ENCODE results near the gene OSBPL2. TPM values are rescaled to one million over a fixed set of nuclear protein-coding genes. Genes with fewer than 3 reads are reported as not detected.

Gene OSBPL2
- total and polyA plus RNA-seq, 9 of the 15 experiments (the other 6 are each of a cell fraction or from before 2014, with no cell fraction given), result 2.5 to 25.6 (median 14.1) TPM

DNA sequence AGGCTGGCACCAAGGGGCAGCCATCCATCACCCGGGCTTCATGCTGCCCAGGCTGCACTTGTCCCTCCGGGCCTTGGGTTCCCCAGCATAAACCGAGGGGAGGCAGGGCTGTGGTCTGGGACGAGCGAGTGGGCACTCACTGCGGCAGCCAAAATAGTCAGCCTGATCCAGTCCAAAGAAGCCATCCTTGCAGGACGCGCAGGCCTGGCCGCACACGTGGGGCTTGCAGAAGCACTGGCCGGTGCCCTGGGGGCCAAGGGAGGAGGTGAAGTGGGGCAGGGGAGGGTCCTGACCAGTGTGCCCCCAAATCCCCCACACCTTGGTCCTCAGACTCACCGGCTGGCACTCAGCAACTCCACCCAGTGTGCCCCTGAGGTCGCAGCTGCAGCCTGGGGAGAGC lies 96.6 kb downstream of the OSBPL2 start:
- DNase-seq (ENCODE audit: extremely low read depth in 1 of 4, low spot score in 3 of 4) (no peak), FAIRE-seq (no peak), ATAC-seq (no peak)
- Histone ChIP-seq H3K36me3 (ENCODE audit: control insufficient read depth, insufficient read depth, low read length) (peaks cover 87% of the 10 kb centered on the region; the same call in 2 of the 3 replicates), H3K4me2 (ENCODE audit: insufficient read depth, low read length) (no peak overlapping the region), H3K27me3 (ENCODE audit: control insufficient read depth in 2 of 2, insufficient read depth in 2 of 2, low read length in 2 of 2) (no peaks in the 10 kb centered on the region), H2AFZ (ENCODE audit: low read depth, low read length) (no peak overlapping the region), H3K4me3 (no peak overlapping the region), H3K79me2 (ENCODE audit: control insufficient read depth, insufficient read depth, low read length) (no peaks in the 10 kb centered on the region), H3K27ac (ENCODE audit: extremely low read depth, low read depth, low read length) (no peak overlapping the region), H3K9me3 (replicated peaks; ENCODE audit: control insufficient read depth, insufficient read depth, low read depth, low read length) (no peaks in the 10 kb centered on the region), H3K9ac (ENCODE audit: insufficient read depth in 1 of 2, low read depth in 2 of 2, low read length in 2 of 2) (no peak overlapping the region), H3K4me1 (replicated peaks in 1 of 2; ENCODE audit: control insufficient read depth in 2 of 2, insufficient read depth in 2 of 2, low read length in 2 of 2) (peaks cover 0 to 19% of the 10 kb centered on the region in 2 experiments; a peak in 1 of 5 replicates), H3K9me1 (ENCODE audit: control insufficient read depth, insufficient read depth, low read length) (no peaks in the 10 kb centered on the region), H4K20me1 (replicated peaks; ENCODE audit: control insufficient read depth, insufficient read depth, low read length) (no peaks in the 10 kb centered on the region)
- in situ Hi-C loops (cut with MboI) (no loop called here), intact Hi-C loops (cut with micrococcal nuclease) (no loop called here)
- ChIA-PET CTCF (ENCODE audit: low intra/inter-chr PET ratio) (no interaction called here), POLR2A (interaction anchor here (1.6 kb wide), 1 partner anchor 10 kb away, joined by 3 read pairs; no protein-coding TSS in a partner anchor)
- no TSS peak for BruUV-seq (replicated peaks)
- TF ChIP-seq SREBF2 (CRISPR knock-in tag; IDR thresholded peaks at IDR 0.05) (no peak), POLR2G (IDR thresholded peaks at IDR 0.05; ENCODE audit: low read depth, low read length) (peak; percentile 30; the same call in 1 of the 2 replicates)
- 95% methylated on average over 10 of the region's 13 CpGs for WGBS (ENCODE audit: insufficient coverage, low coverage, missing lambda C conversion rate)

DNA sequence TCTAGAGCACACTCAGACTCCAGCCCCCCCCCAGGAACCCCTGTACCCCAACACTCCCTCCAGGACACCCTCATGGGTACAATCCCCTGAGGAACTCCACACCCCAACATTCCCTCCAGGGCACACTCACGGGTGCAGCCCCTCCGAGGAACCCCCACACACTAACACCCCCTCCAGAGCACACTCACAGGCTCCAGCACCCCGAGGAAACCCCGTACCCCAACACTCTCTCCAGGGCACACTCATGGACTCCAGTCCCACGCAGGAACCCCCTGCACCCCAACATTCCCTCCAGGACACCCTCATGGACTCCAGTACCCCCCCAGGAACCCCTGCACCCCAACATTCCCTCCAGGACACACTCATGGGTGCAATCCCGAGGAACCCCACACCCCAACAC lies 97.2 kb downstream of the OSBPL2 start:
- Histone ChIP-seq H3K4me1 (replicated peaks in 1 of 2; ENCODE audit: control insufficient read depth in 2 of 2, insufficient read depth in 2 of 2, low read length in 2 of 2) (peaks cover 0 to 15% of the 10 kb centered on the region in 2 experiments; a peak in 1 of 5 replicates), H3K4me3 (no peak overlapping the region), H3K9me1 (ENCODE audit: control insufficient read depth, insufficient read depth, low read length) (no peaks in the 10 kb centered on the region), H2AFZ (ENCODE audit: low read depth, low read length) (no peak overlapping the region), H3K27me3 (ENCODE audit: control insufficient read depth in 2 of 2, insufficient read depth in 2 of 2, low read length in 2 of 2) (no peaks in the 10 kb centered on the region), H3K9me3 (replicated peaks; ENCODE audit: control insufficient read depth, insufficient read depth, low read depth, low read length) (no peaks in the 10 kb centered on the region), H3K79me2 (ENCODE audit: control insufficient read depth, insufficient read depth, low read length) (no peaks in the 10 kb centered on the region), H3K36me3 (ENCODE audit: control insufficient read depth, insufficient read depth, low read length) (peaks cover 86% of the 10 kb centered on the region; the same call in 2 of the 3 replicates), H3K9ac (ENCODE audit: insufficient read depth in 1 of 2, low read depth in 2 of 2, low read length in 2 of 2) (no peak overlapping the region), H3K4me2 (ENCODE audit: insufficient read depth, low read length) (no peak overlapping the region), H3K27ac (ENCODE audit: extremely low read depth, low read depth, low read length) (no peak overlapping the region), H4K20me1 (replicated peaks; ENCODE audit: control insufficient read depth, insufficient read depth, low read length) (no peaks in the 10 kb centered on the region)
- no peak for ATAC-seq
- DNase-seq (ENCODE audit: extremely low read depth in 1 of 4, low spot score in 3 of 4), result no peak
- ChIA-PET POLR2A (interaction anchor here (0.6 kb wide), 1 partner anchor 53 kb away, joined by 3 read pairs; no protein-coding TSS in a partner anchor), CTCF (ENCODE audit: low intra/inter-chr PET ratio) (no interaction called here)
- no peak for TF ChIP-seq MCM3 (IDR thresholded peaks at IDR 0.05)
- TF ChIP-seq SMARCA4 (IDR thresholded peaks at IDR 0.05), result no peak
- TF ChIP-seq, protein P1, sequence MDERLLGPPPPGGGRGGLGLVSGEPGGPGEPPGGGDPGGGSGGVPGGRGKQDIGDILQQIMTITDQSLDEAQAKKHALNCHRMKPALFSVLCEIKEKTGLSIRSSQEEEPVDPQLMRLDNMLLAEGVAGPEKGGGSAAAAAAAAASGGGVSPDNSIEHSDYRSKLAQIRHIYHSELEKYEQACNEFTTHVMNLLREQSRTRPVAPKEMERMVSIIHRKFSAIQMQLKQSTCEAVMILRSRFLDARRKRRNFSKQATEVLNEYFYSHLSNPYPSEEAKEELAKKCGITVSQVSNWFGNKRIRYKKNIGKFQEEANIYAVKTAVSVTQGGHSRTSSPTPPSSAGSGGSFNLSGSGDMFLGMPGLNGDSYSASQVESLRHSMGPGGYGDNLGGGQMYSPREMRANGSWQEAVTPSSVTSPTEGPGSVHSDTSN (CRISPR knock-in tag; IDR thresholded peaks at IDR 0.05; ENCODE audit: low read depth), result no peak
- TF ChIP-seq, protein P1 (tag; conservative IDR thresholded peaks at IDR 0.05; ENCODE audit: low read depth), result no peak
- TF ChIP-seq FOS (IDR thresholded peaks at IDR 0.05; ENCODE audit: extremely low read depth, insufficient read length), result no peak
- no peak for TF ChIP-seq SMARCB1 (IDR thresholded peaks at IDR 0.05; ENCODE audit: insufficient read length, low read depth)
- no peak for TF ChIP-seq CBX2 (IDR thresholded peaks at IDR 0.05; ENCODE audit: insufficient read depth, low read length, poor library complexity, severe bottlenecking)
- no peak for TF ChIP-seq HNRNPH1 (optimal IDR thresholded peaks at IDR 0.05; ENCODE audit: low read depth, low read length)
- no peak for TF ChIP-seq ZBED1 (IDR thresholded peaks at IDR 0.05)
- no peak for FAIRE-seq
- WGBS (ENCODE audit: insufficient coverage, low coverage, missing lambda C conversion rate), result 89% methylated on average over 4 of the region's 6 CpGs
- no TSS peak for BruUV-seq (replicated peaks)
- intact Hi-C loops (cut with micrococcal nuclease) (no loop called here), in situ Hi-C loops (cut with MboI) (no loop called here)

Data from K562 (cell line).